HL-60 (cell line): ENCODE results near the gene MAMDC2.

ENCODE experiments used
- DNase-seq, 2 experiments: peaks; one replicate each; pipeline ENCODE4 v3.0.0-alpha.2; 2010 to 2020; ENCODE audit warnings: low read depth in 1 of 2, low spot score in 1 of 2
- H3K27ac ChIP-seq: fragments of 250-450 bp; sonication (Bioruptor Pico); replicated peaks from 2 replicates; pipeline ENCODE4 v1.5.1; 2020; ENCODE audit warnings: mild to moderate bottlenecking, moderate library complexity
- H3K27me3 ChIP-seq: fragments of 250-450 bp; sonication (Bioruptor Pico); 2 replicates; pipeline ENCODE4 v1.5.1; 2021; ENCODE audit warnings: mild to moderate bottlenecking, moderate library complexity; ENCODE audit not compliant: insufficient read depth, poor library complexity, severe bottlenecking
- H3K4me3 ChIP-seq: replicated peaks from 2 replicates; pipeline ENCODE4 v1.5.1; 2011; ENCODE audit warnings: mild to moderate bottlenecking, control low read depth, low read length; ENCODE audit not compliant: insufficient read depth
- CTCF ChIP-seq: IDR thresholded peaks from one replicate; pipeline ENCODE4 v1.5.1; 2011; ENCODE audit warnings: low read length, control low read depth, inconsistent platforms; ENCODE audit not compliant: insufficient read depth
- GABPA ChIP-seq: IDR thresholded peaks from 2 replicates; pipeline ENCODE4 v1.6.1; 2012; ENCODE audit warnings: low read depth
- POLR2AphosphoS5 ChIP-seq: IDR thresholded peaks from 2 replicates; pipeline ENCODE4 v1.6.1; 2012; ENCODE audit warnings: low read depth
- REST ChIP-seq: IDR thresholded peaks from 2 replicates; pipeline ENCODE4 v1.6.1; 2012; ENCODE audit warnings: low read depth; ENCODE audit not compliant: insufficient replicate concordance
- SPI1 ChIP-seq: IDR thresholded peaks from 2 replicates; pipeline ENCODE4 v1.6.1; 2012; ENCODE audit warnings: low read depth, mild to moderate bottlenecking, borderline replicate concordance

Gene MAMDC2

GRCh38 chr9:70258692-70259511, 215.3 kb downstream of the MAMDC2 start, which contains the start of gene SMC5:
Gene SMC5, plus strand, starts transcription at chr9:70258978. Its CDS starts 101 bp downstream, at chr9:70259079.
- H3K27me3 ChIP-seq = no peaks in the 10 kb centered on the region
- peak within 1 kb of the TSS; percentile 71 for H3K4me3 ChIP-seq
- peak; percentile 22 for TF ChIP-seq REST
- peak; percentile 93 for TF ChIP-seq POLR2AphosphoS5
- TF ChIP-seq CTCF = no peak
- no peak for TF ChIP-seq SPI1
- TF ChIP-seq GABPA = peak; percentile 44; the same call in 1 of the 2 replicates
- DNase-seq = peak; percentile 80 to 86
- peak within 1 kb of the TSS; percentile 86 for H3K27ac ChIP-seq

- H3K4me3 ChIP-seq = peak overlapping the region; percentile 71
- TF ChIP-seq POLR2AphosphoS5 = no peak
- no peak for TF ChIP-seq GABPA
- TF ChIP-seq SPI1 = no peak
- no peak for TF ChIP-seq CTCF
- no peak for TF ChIP-seq REST
Observed at GRCh38 chr9:70259512-70259802, 215.8 kb downstream of the MAMDC2 start.

GRCh38 chr9:70260007-70260443, 216.4 kb downstream of the MAMDC2 start:
- TF ChIP-seq CTCF = no peak
- no peak for TF ChIP-seq POLR2AphosphoS5
- no peak for TF ChIP-seq GABPA
- TF ChIP-seq SPI1 = no peak
- TF ChIP-seq REST = no peak
- no peak overlapping the region for H3K27ac ChIP-seq
- peak in 1 of 2 experiments; percentile 12 for DNase-seq
- no peaks in the 10 kb centered on the region for H3K27me3 ChIP-seq
- peak overlapping the region; percentile 71 for H3K4me3 ChIP-seq

More at GRCh38 chr9:70259512-70259802, 215.8 kb downstream of the MAMDC2 start:
- no peaks in the 10 kb centered on the region for H3K27me3 ChIP-seq
- H3K27ac ChIP-seq = peak overlapping the region; percentile 86
- no peak for DNase-seq
